ENCODE results near the gene PNPLA1.

The PNPLA1 gene

DNA sequence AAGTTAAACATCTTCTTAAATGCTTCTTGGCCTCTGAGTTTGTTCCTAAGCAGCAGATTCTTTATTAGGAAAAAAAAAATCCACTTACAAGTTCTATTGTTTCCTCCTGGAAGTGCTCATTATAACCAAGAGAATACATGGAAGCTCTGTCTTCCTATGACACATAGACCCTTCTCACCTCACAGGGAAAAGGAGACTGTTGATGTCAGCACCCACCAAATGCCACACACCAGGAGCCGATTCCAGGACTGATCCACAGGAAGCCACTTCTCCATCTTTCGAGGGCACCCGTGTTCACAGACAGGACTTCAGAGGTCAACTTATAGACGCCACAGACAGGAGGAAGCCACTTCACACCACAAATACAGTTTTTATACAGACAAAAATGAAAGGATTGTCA, 80.2 kb downstream of the PNPLA1 start:
- TF ChIP-seq, protein P1, sequence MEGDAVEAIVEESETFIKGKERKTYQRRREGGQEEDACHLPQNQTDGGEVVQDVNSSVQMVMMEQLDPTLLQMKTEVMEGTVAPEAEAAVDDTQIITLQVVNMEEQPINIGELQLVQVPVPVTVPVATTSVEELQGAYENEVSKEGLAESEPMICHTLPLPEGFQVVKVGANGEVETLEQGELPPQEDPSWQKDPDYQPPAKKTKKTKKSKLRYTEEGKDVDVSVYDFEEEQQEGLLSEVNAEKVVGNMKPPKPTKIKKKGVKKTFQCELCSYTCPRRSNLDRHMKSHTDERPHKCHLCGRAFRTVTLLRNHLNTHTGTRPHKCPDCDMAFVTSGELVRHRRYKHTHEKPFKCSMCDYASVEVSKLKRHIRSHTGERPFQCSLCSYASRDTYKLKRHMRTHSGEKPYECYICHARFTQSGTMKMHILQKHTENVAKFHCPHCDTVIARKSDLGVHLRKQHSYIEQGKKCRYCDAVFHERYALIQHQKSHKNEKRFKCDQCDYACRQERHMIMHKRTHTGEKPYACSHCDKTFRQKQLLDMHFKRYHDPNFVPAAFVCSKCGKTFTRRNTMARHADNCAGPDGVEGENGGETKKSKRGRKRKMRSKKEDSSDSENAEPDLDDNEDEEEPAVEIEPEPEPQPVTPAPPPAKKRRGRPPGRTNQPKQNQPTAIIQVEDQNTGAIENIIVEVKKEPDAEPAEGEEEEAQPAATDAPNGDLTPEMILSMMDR (IDR thresholded peaks at IDR 0.05): no peak

DNA sequence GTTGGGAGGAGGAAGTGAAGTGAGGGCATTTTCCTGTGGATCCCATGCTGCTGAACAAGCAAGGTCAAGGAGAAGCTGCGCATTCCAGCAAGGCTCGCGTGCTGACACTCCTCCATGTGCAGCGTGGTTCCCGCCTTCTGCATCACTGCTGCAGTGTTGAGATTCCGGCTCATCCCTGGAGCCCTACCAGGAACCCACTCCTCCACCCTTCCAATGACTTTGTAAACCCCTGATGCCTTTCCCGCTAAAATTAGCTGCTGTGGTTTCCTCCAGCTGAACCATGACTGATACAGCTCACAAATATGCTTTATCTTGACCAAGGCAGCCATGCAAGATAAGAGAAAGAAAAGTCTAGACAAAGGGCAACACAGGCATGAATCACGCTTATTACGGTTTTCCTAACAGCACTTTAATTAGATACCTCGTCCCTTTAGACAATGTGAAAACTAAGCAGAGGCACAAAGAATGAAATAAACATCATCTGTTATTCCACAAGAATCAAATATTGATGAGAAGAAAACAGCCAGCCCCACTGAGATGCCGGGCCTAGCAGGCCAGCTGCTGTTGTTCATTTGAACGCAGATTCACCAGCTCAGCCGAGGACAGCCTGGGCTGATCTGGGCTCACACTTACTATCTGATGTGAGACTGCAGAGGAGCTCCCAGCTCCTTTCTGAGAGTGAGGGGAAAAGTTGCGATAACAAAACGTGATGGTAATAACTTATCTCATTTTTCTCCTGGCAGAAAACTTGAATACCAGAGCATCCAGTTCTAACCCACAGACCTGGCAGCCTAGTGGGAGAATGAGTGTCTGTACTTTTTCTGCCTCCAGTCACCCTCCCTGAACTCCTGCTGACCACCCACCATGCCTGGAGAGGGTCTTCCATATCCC, 81.1 kb downstream of the PNPLA1 start:
- TF ChIP-seq, protein P1 (IDR thresholded peaks at IDR 0.05): no peak

DNA sequence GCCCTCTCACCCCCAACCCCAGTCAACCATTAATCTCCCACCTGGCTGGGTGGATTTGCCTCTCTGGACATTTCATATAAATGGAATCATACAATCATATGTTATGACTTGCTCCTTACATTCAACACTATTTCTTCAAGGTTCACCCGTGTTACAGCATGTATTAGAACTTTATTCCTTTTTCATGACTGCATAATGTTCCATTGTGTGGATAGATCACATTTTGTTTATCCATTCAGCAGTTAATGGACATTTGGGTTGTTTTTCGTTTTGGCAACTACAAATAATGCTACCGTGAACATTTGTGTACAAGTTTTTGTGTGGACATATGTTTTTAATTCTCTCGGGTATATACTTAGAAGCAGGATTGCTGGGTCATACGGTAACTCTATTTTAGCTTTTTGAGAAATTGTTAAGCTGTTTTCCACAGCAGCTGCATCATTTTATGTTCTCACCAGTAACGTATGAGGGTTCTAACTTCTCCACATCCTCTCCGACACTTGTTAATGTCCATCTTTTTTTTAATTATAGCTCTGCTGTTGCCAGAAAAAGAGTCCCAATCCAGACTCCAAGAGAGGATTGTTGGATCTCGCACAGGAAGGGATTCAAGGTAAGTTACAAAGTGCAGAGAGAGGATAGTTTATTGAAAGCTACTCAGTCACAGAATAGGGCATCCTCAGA, 82.8 kb downstream of the PNPLA1 start:
- TF ChIP-seq, protein P1 (IDR thresholded peaks at IDR 0.05): no peak

DNA sequence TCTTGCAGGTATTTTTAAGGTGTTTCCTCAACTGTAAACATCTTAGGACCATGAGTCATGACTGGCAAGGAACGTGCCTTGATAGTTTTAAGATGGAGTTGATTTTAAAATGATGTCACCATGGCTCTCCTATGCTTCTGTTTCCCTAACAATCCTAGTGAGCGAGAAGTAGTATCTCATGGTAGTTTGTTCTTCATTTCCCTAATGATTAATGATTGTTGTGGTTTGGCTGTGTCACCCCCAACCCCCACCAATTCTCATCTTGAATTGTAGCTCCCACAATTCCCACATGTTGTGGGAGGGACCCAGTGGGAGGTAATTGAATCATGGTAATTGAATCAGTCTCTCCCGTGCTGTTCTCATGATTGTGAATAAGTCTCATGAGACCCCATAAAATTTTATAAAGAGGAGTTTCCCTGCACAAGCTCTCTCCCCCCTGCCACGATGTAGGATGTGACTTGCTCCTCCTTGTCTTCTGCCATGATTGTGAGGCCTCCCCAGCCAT, 83.6 kb downstream of the PNPLA1 start:
- TF ChIP-seq, protein P1 (IDR thresholded peaks at IDR 0.05): no peak

DNA sequence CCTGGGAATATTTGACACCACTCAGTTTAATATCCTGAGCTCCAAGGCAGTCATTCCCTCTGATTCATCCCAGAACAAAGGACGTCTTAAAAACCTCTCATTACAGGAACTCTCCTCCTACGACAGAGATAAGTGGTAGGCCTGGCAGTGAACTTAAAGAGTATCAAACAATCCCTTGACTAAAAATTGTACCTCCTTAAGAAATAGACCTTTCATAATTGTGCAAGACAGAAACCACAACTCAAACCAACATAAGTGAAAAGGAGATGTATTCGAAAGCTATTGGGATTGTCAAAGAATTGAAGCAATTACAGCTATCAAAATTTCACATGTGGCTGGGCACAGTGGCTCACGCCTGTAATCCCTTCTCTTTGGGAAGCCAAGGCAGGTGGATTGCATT, 86.0 kb downstream of the PNPLA1 start:
- TF ChIP-seq, protein P1 (IDR thresholded peaks at IDR 0.05): no peak

DNA sequence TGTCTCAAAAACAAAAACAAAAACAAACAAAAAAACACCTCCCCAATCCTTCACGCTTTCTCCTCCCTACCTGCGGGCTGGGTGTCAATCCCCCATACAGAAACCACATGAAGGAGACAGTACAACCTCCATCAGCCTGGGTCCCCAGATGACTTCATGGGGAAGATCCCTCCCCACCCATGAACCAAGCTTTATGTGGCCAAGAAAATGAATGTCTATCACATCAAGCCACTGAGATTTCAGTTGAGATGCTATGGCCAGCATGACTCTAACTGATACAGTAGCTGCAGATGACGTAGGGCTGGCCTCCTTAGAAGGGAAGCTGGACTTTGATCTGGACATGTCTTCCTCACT, 88.0 kb downstream of the PNPLA1 start:
- TF ChIP-seq, protein P1 (IDR thresholded peaks at IDR 0.05): no peak
